DMS53 treated with DMSO at 0.1 percent for 48 hours (cell line): ENCODE results near the gene TMEM86B.
A peak's percentile ranks its signal among the peaks of the same experiment; 100 is the strongest.

Experiments
- DNase-seq: peaks from one replicate; lab custom pipeline; 2025; ENCODE audit not compliant: unreplicated experiment; lab: John Stamatoyannopoulos, UW

Gene TMEM86B

GRCh38 chr19:55257461-55258420 lies 29.2 kb upstream of the TMEM86B start:
- peak; percentile 13 for DNase-seq

- no peak for DNase-seq
Measured at GRCh38 chr19:55256562-55257460, 28.2 kb upstream of the TMEM86B start.

- DNase-seq: peak; percentile 28
Measured at GRCh38 chr19:55255618-55256423, 27.3 kb upstream of the TMEM86B start.

- DNase-seq: no peak
Measured at GRCh38 chr19:55254625-55254977, 26.0 kb upstream of the TMEM86B start.

GRCh38 chr19:55253842-55254624 lies 25.5 kb upstream of the TMEM86B start:
- peak; percentile 87 for DNase-seq

GRCh38 chr19:55252760-55253663 lies 24.4 kb upstream of the TMEM86B start:
- no peak for DNase-seq

GRCh38 chr19:55251341-55252081 lies 22.9 kb upstream of the TMEM86B start:
- no peak for DNase-seq

GRCh38 chr19:55250262-55251036 lies 21.9 kb upstream of the TMEM86B start:
- DNase-seq: no peak

- no peak for DNase-seq
Measured at GRCh38 chr19:55249841-55250240, 21.3 kb upstream of the TMEM86B start.

- DNase-seq: no peak
Measured at GRCh38 chr19:55248704-55249103, 20.1 kb upstream of the TMEM86B start.

- DNase-seq: no peak
Measured at GRCh38 chr19:55248166-55248675, 19.7 kb upstream of the TMEM86B start.

- no peak for DNase-seq
Measured at GRCh38 chr19:55247621-55248099, 19.1 kb upstream of the TMEM86B start.

- DNase-seq: no peak
Measured at GRCh38 chr19:55246462-55247451, 18.2 kb upstream of the TMEM86B start.

GRCh38 chr19:55245236-55245904 lies 16.8 kb upstream of the TMEM86B start:
- no peak for DNase-seq

GRCh38 chr19:55244004-55244680 lies 15.6 kb upstream of the TMEM86B start:
- DNase-seq: no peak
